NCI-H1092 (cell line): ENCODE results near the gene MMRN2.
"Not testable (repeated sequence)": the region's sequence is repeated elsewhere in the genome, so short reads cannot be mapped to it uniquely, and the experiment has no call there.

Experiments
- DNase-seq: peaks from one replicate; lab custom pipeline; 2025; lab: John Stamatoyannopoulos, UW

MMRN2 gene

GRCh38 chr10:86956848-86957448 lies 467 bp downstream of the MMRN2 start:
- DNase-seq = no peak

GRCh38 chr10:86956195-86956847 lies 1.1 kb downstream of the MMRN2 start:
- no peak for DNase-seq

- no peak for DNase-seq
Observed at GRCh38 chr10:86955501-86956194, 1.8 kb downstream of the MMRN2 start.

GRCh38 chr10:86954681-86955500 lies 2.5 kb downstream of the MMRN2 start:
- no peak for DNase-seq

- no peak for DNase-seq
Observed at GRCh38 chr10:86953747-86954680, 3.4 kb downstream of the MMRN2 start.

- not testable (repeated sequence) for DNase-seq
Observed at GRCh38 chr10:86952697-86953096, 4.7 kb downstream of the MMRN2 start.

- no peak for DNase-seq
Observed at GRCh38 chr10:86952106-86952505, 5.3 kb downstream of the MMRN2 start.

GRCh38 chr10:86951184-86951761 lies 6.1 kb downstream of the MMRN2 start:
- DNase-seq = no peak

GRCh38 chr10:86950349-86950748 lies 7.1 kb downstream of the MMRN2 start:
- no peak for DNase-seq

- DNase-seq = not testable (repeated sequence)
Observed at GRCh38 chr10:86947806-86948205, 9.6 kb downstream of the MMRN2 start.

- DNase-seq = peak; percentile 88
Observed at GRCh38 chr10:86946213-86947155, 10.9 kb downstream of the MMRN2 start.

- DNase-seq = no peak
Observed at GRCh38 chr10:86945361-86946212, 11.8 kb downstream of the MMRN2 start.

GRCh38 chr10:86944907-86945306 lies 12.5 kb downstream of the MMRN2 start:
- no peak for DNase-seq

GRCh38 chr10:86944471-86944870 lies 12.9 kb downstream of the MMRN2 start:
- DNase-seq = no peak

- no peak for DNase-seq
Observed at GRCh38 chr10:86944031-86944419, 13.4 kb downstream of the MMRN2 start.

GRCh38 chr10:86943316-86944030 lies 13.9 kb downstream of the MMRN2 start:
- DNase-seq = no peak

GRCh38 chr10:86942441-86943315 lies 14.7 kb downstream of the MMRN2 start:
- DNase-seq = no peak
